Activated T-helper 1 cell treated with Interleukin-2 at 50 U/mL for 16 hours (primary cell): ENCODE measurements around the gene PDIA3.
"Not testable (repeated sequence)": the region's sequence is repeated elsewhere in the genome, so short reads cannot be mapped to it uniquely, and the experiment has no call there.

ENCODE experiments used
- DNase-seq: peaks from one replicate; pipeline ENCODE4 v3.0.0-alpha.2; 2020; ENCODE audit warnings: low read depth

Gene PDIA3

DNA sequence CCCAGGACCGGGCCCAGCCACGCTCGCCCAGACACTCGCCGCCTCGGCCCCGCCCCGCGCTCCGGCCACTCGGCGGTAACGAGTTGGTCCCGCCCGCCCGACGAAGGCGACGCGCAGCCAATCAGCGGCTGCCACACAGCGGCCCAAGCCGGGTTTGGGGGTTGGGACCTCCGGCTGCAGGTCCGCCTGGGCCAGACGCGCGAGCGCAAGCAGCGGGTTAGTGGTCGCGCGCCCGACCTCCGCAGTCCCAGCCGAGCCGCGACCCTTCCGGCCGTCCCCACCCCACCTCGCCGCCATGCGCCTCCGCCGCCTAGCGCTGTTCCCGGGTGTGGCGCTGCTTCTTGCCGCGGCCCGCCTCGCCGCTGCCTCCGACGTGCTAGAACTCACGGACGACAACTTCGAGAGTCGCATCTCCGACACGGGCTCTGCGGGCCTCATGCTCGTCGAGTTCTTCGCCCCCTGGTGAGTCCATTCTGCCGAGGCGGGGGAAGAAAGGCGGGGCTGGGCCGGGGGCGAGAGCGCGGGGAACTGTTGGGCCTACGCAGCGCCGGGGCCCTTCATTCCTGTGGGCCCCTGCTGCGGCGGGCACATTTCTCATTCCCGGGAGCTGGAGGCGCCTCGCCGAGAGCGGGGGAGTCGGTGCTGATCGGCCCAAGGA is at the start of gene PDIA3:
TSS of gene PDIA3 (plus strand) at position 194 of the 658 bp plus-strand sequence. CDS start at position 296, 102 bp downstream.
- DNase-seq: peak; percentile 79

DNA sequence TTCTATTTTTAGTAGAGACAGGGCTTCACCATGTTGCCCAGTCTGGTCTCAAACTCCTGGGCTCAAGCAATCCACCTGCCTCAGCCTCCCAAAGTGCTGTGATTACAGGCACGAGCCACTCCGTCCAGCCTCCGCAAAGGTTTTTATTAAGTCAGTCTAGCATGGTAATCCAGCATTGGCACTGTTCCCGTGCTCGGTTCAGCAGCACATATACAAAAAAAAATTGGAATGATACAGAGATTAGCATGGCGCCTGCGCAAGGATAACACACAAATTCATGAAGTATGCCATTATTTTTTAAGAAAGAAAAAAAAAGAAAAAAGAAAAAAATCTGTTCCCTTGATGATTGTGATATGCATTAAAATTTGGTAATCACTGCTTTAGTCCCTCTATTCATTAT is 44.1 kb upstream of the PDIA3 start:
- DNase-seq: no peak

DNA sequence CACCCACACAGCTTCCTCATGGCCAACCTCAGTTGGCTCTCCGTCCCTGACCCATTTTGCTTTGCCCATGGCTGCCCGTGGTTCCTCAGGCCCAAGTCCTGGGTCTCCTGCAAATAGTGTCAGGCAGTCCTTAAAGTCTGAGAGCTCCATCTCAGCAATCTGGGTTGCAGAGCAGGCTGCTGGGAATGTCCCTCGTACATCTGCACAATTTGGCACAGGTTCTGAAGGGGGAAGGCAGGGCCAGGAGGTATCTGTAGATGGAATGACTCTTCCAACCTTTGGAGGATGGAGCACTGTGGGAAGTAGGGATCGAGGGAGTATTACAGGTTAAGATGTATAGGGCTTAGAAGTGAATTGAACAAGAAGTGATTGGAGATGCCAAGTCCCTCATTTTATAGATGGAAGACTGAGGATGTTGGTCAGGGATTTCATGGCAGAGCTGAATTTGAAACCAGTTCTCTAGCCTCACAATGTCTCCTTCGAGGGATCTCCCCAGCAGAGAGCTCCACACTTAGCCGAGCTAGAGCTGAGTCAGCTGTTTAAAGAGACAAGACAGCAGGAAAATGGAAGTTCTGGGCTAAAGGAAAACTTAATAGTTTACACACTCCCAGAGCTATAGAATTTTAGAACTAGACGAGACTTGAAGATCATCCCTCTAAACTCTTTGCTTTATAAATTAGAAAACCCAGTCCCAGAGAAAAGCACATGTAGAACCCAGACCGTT is 43.4 kb upstream of the PDIA3 start:
- DNase-seq: no peak

DNA sequence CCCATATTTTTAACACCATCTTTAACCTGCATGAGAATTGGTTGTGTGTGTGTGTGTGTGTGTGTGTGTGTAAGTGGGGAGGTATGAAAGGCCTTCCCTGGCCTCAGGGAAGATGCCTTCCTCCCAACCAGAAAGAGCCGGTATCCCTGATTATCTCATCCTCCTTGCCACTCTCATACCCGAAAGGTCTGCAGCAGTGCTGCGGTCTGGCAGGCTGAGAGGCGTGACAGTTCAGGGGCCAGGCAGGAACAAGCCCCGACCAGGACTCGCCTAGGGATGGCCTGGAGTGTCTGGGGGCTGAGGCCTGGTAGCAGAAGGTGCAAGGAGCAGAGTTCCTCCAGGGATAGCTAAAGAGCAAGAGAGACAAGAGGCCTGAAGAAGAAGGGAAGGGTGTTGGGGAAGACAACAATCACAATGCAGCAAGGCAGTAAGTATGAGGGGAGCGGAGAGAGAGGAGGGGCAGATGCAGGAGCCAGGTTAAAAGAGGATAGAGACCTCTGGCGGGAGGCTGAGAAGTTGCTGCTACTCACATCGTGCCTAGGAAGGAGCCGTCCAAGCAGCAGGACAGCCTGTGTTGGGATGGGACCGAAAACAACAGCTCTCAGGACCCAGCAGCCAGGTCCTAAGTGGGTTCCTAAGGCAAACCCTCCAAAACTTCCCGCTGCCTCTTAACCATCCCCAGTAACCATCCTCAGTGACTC is 35.7 kb upstream of the PDIA3 start:
- not testable (repeated sequence) for DNase-seq

DNA sequence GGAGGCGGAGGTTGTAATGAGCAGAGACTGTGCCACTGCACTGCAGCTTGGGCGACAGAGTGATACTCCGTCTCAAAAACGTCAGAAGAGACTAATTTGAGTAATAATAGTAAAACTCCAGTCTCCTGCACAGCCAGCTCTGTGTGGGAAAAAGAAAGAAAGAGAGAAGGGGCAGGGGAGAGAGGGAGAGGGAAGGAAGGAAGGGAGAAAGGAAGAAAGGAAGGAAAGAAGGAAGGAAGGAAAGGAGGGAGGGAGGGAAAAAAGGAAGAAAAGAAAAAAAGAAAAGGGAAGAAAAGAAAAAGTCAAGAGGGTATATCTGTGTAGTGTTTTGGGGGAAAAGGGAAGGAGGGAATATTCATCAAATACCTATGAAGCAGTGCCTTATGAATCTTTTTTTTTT is 23.1 kb upstream of the PDIA3 start:
- DNase-seq: no peak

DNA sequence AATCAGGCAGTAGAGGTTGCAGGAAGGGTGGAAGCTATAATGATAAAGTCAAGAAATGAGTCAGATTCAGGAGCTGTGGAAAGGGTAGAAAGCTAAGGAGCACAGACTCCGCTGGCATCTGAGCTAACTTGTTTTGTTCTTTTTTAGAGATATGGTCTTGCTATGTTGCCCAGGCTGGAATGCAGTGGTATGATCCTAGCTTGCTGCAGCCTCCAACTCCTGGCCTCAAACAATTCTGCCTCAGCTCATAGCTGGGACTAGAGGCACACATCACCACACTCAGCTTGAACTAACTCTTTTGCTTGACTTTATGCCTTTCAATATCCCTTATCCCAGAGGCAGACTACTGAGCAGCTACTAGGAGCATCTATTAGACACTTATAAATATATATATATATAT is 19.9 kb upstream of the PDIA3 start:
- DNase-seq: not testable (repeated sequence)

DNA sequence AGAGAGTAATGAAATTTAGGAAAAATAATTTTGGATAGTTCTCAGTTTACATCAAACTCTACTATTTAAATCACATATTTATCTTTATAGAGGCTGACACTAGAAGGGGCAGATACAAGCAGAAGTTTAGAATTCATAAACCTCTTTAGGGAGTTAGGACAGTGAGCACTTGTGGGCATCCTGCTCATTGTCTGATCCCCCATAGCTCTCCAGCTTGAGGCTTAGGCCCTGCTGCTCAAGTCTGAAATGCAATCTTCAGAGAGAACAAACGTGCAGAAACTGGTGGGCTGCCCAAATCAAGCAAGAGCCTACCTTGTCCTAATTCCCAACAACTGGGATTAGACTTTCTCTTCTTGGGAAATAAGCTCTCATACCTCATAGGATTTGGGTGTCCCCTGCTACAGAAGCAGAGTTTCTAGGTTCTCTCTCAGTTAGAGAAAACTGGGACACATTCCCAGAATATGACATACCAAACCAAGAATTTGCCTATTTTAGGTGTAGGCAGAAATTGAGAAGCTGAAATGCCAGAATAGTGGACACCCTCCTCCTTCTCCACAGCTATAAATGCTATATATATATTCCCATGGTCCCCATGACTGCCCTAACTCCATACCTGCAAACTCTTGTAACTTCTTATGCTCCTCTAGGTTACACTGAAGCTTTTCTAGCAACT is 18.0 kb upstream of the PDIA3 start:
- DNase-seq: not testable (repeated sequence)

DNA sequence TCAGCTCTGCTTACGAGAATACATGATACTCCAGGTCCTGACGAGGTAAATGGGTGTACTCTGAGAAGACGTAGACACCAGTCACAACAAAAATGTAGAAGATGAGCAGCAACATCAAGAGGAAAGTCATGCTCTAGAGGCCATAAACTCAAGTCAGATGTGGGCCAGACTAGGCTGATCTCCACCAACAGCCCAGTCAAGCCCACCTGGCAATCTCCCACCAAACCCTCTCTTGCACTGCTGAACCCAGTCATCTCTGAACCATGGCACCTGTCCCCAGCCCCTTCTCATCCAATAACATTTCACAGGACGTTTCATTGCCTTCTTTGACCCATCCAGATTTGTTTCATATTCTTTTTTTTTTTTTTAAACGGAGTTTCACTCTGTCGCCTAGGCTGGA is 10.8 kb upstream of the PDIA3 start:
- no peak for DNase-seq

DNA sequence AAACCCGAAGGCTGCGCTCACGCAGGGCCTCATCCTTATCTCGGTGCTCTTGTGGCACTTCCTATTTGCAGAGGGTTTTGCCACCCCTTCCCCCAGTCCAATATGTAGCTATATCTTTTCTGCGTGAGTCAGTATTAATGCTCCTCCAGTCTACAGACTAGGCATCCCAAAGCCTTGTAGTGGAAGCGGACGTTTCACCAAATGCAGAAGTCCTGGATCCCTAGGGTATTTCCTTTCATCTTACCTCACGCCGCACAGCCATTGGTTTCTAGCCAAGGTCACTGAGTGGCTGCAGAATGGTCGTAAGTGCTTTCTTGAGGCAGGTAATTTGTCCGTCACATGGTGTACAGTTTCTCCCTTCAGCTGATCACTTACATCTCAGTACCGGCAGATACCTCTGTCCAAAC is 668 bp downstream of the PDIA3 start:
- DNase-seq: not testable (repeated sequence)

DNA sequence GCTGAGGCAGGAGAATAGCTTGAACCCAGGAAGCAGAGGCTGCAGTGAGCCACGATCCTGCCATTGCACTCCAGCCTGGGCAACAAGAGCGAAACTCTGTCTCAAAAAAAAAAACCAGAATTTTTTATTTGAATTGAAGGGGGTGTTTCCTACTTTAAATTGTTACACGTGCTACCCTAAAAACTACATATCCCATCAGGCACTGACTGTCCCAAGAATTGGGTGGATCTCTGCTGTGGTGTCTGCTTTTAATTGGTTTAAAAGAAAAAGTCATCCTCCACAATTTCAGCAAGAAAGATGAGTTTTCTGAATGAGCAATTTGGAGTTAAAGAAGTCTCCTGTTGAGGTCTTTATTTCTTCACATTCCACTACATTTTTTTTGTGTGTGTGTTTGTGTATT is 2.1 kb downstream of the PDIA3 start:
- DNase-seq: no peak

DNA sequence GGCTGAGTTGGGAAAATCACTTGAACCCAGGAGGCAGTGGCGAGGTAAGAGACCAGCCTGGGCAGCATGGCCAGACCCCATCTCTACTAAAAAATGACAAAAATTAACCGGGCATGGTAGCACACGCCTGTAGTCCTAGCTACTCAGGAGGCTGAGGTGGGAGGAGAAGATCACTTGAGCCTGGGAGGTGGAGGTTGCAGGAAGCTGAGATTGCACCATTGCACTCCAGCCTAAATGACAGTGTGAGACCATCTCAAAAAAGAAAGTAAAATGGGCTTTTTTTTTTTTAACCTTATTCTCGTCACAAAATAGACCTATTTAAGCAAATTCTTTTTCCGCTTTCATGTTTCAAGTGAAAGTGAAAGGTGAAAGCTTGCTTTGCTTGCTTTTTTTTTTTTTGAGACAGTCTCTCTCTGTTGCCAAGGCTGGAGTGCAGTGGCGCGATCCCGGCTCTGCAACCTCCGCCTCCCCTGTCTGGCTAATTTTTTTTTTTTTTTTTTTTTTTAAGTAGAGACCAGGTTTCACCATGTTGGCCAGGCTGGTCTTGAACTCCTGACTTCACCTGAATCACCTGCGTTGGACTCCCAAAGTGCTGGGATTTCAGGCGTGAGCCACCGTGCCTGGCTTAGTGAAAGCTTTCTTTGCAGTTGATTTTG is 3.6 kb downstream of the PDIA3 start:
- no peak for DNase-seq

DNA sequence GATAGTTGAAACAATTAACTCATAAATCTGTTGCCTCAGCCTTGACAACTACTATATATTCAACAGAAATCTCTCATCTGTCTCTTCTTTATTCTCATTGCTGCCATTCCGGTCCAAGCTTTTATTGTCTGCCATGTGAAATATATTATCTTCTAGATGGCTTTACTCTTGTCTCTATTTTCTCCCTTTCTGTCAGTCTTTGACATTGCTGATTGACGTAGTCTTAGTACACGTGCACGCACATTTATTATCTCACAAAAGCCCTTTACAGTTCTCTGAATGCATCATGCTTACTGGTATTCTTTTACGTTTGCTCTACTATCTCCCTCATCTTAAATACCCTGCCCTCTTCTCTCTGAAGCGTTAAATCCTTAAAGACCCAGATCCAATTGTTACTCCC is 5.6 kb downstream of the PDIA3 start:
- DNase-seq: no peak

DNA sequence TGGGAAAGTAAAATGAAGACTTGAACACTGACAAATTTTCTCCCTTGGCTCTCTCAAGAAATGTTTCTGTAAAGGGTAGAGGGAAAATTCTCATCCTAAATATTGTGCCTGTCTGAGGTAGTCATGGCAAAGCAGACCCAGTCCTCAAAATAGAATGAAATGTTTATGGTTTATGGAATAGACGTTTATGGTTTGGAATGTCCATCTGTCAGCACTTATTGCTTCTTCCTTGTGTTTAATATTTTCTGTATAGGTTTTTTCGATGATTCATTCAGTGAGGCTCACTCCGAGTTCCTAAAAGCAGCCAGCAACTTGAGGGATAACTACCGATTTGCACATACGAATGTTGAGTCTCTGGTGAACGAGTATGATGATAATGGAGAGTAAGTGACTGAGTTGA is 16.6 kb downstream of the PDIA3 start:
- no peak for DNase-seq

DNA sequence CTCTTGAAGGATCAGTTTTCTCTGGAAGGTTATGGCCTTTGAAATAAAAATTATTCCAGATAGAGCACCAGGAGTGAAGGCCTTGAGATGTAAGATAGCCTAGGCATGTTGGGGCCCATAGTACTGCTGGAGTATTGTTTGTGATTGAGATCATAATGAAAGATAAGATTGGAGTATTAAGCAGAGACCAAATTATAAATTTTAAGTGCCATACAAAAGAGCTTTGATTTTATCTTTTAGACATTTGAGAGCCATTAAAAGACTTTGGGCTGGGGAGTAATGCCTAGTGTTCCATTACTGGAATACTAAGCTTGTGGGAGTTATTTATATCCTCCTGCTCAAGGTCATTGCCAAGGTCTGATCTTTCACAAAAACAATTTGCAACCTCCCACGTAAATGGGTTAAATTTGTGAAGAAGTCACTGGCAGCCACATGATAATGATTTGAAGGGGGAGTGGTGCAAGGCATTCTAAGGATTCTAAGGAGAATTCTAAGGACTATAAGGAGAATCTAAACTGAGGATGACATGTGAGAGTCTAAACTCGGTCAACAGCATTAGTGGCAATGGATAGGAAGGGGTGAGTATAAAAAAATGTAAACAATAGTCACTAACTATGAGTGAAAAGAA is 17.7 kb downstream of the PDIA3 start:
- DNase-seq: no peak

DNA sequence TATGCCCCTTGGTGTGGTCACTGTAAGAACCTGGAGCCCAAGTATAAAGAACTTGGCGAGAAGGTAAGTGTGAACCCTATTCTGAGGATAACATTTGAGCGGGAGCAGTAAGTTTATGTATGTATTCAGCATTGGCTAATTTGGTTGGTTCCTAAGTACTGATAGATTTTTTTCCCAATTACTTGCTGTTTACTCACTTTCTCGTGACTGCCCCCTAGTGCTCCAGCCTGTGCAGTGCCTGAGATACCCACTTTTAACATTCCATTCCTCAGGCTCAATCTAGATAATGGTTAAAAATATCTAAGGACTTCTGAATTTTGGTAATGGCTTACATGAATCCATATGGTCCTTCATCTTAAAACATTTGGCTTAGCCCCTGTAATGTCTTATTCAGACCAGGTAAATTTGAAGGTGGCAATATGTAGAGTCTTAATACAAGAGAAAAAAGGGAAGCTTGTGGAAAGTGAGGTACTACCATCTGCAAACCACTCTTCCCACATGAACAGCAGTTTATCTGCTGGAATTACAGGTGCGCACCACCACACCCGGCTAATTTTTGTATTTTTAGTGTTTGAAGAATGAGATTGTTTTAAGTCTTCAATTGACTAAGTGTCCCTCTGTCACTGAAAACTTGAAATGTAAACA is 23.5 kb downstream of the PDIA3 start:
- peak; percentile 22 for DNase-seq

DNA sequence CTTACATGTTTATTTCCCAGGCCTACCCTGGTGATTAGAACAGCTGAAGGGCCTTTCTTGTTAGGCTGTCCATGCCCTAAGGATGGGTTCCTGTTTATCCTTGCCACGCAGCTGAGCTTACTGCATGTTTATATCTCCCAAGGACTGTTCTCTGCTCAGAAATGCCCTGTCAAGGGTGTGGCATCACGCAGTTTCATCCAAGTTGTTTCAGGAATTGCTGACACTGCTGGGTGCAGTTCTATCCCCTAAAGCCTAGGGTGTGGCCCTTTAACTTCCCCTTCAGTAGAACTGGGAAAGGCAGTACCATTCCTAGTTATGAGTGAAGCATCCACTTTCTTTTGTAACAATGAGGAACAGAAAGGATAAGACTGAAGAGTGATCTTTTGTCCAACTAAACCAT is 25.6 kb downstream of the PDIA3 start:
- DNase-seq: no peak

DNA sequence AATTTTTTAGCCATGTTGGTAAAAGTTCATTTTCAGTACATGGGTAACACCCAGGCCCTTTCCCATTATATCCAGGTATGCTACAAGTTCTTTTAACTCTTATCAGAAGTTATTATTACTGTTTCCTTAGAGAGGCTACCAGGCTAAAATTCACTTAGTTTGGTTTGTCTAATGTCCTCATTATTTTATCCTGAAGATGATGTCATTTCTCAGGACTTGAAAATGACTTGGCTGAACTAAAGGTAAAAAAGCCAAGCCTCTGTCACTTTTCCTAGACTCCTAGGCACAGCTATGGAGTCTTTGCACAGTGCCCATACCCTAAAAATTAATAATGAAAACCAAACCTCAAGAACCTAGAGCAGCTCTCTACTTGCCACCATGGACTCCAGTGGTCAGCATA is 26.4 kb downstream of the PDIA3 start:
- no peak for DNase-seq

DNA sequence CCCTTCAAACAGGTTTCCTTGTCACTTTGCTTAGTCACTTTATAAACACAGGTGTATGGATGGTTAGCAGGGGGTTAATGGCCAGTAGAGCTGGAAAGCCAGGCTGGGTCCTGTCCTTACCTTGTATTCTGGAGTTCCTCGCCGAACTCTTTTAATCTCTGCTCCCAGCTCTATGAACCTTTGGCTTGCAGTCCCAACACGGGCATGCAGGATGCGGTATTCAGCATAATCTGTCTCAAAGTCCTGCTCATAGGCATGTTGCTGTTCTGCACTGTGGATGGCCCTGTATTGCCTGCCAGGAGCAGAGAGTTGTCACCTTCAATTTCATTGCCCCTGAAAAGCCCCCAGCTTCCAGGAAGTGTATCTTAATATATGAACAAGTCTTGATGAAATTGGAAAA is 27.8 kb downstream of the PDIA3 start:
- no peak for DNase-seq

DNA sequence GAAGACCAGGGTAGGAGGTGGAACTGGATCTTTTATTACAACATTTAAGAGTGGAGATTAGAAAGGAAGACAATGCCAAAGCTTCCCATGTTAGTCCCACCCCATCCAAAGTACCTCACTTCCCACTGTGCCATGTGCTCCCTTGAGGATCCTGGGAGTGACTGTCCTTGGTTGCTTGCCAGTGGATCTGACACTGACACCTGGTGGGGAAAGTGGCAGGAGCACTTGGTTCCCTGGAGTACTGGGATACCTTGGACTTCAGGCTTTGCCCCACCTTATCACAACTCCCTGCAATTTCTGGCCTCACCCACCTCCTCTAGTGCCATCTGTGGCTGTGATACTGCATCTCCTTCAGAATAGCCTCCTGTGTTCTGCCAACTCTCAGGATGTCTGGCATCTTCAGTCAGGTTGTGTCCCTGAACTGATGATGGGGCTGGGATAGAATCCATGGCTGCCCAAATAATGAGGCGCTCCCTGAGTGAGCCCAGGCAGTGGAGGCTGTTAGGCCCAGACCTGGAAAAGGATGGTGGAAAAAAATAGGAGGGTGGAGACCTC is 29.2 kb downstream of the PDIA3 start:
- no peak for DNase-seq

DNA sequence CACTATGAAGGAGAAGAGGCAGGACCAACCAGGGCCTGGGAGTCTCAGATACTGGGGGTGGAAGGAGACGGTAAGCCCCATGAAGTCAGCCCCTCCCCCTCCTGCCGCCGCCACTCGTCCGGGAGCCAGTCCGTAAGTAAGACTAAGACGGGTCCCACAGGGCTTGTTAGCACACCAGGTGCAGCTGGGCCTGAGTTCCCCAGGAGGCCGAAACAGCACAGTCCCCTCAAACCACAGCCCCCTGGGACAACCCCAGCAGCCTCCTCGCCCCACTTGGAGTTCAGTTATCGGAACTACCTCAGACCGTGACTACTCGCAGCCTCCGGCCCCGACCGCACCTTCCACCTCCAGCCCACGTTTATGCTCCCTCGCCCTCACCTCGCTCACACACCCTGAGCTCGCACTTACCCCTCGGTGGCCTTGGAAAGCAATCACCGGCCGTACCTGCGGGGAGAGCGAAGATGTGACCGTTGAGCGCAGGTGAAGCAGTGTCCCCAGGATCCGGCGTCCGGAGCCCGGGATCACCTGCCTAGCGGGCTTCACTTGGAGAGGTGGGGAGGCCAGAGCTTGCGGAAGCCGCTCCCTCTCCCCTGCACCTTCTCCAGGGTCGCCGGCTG is 30.0 kb downstream of the PDIA3 start:
- DNase-seq: no peak
